Measurements from ENCODE around the gene LIN52.
A peak's percentile ranks its signal among the peaks of the same experiment; 100 is the strongest.
"Not testable (repeated sequence)": the region's sequence is repeated elsewhere in the genome, so short reads cannot be mapped to it uniquely, and the experiment has no call there.

Gene LIN52

GRCh38 chr14:74089251-74090020 is 4.7 kb downstream of the LIN52 start:
- no peak for TF ChIP-seq CTCF (IDR thresholded peaks at IDR 0.05; ENCODE audit: control insufficient read depth, extremely low read depth, insufficient read depth)

GRCh38 chr14:74105381-74105780 is 20.6 kb downstream of the LIN52 start:
- no peak for DNase-seq (ENCODE audit: low read depth)
- TF ChIP-seq CTCF (IDR thresholded peaks at IDR 0.05; ENCODE audit: control insufficient read depth, extremely low read depth, insufficient read depth), result no peak
- no peak overlapping the region for H3K4me3 ChIP-seq (ENCODE audit: low read depth, low read length)

More at GRCh38 chr14:74089251-74090020, 4.7 kb downstream of the LIN52 start:
- no peak overlapping the region for H3K4me3 ChIP-seq (ENCODE audit: low read depth, low read length)
- DNase-seq (ENCODE audit: low read depth), result no peak

- no peak overlapping the region for H3K4me3 ChIP-seq (ENCODE audit: low read depth, low read length)
- no peak for DNase-seq (ENCODE audit: low read depth)
- TF ChIP-seq CTCF (IDR thresholded peaks at IDR 0.05; ENCODE audit: control insufficient read depth, extremely low read depth, insufficient read depth), result no peak
Measured at GRCh38 chr14:74109369-74109768, 24.6 kb downstream of the LIN52 start.

GRCh38 chr14:74111395-74112216 is 26.9 kb downstream of the LIN52 start:
- peak; percentile 21 for DNase-seq (ENCODE audit: low read depth)
- peak; percentile 70 for TF ChIP-seq CTCF (IDR thresholded peaks at IDR 0.05; ENCODE audit: control insufficient read depth, extremely low read depth, insufficient read depth)

GRCh38 chr14:74125487-74125886 is 40.7 kb downstream of the LIN52 start:
- not testable (repeated sequence) for H3K4me3 ChIP-seq (ENCODE audit: low read depth, low read length); DNase-seq (ENCODE audit: low read depth)

More at GRCh38 chr14:74111395-74112216, 26.9 kb downstream of the LIN52 start:
- H3K4me3 ChIP-seq (ENCODE audit: low read depth, low read length), result not testable (repeated sequence)

- DNase-seq (ENCODE audit: low read depth), result no peak
- H3K4me3 ChIP-seq (ENCODE audit: low read depth, low read length), result no peak overlapping the region
- no peak for TF ChIP-seq CTCF (IDR thresholded peaks at IDR 0.05; ENCODE audit: control insufficient read depth, extremely low read depth, insufficient read depth)
Measured at GRCh38 chr14:74126315-74127013, 41.7 kb downstream of the LIN52 start.

- TF ChIP-seq CTCF (IDR thresholded peaks at IDR 0.05; ENCODE audit: control insufficient read depth, extremely low read depth, insufficient read depth), result no peak
- no peak for DNase-seq (ENCODE audit: low read depth)
- no peak overlapping the region for H3K4me3 ChIP-seq (ENCODE audit: low read depth, low read length)
Measured at GRCh38 chr14:74127634-74128033, 42.9 kb downstream of the LIN52 start.
